GM18867 (cell line): Measurements from ENCODE around the gene NEBL.

Source experiments
- ATAC-seq: cut with Tn5 transposase; IDR thresholded peaks from one replicate; pipeline ENCODE4 v1.9.1; 2021; ENCODE audit warnings: mild to moderate bottlenecking, moderate library complexity; ENCODE audit not compliant: unreplicated experiment

The NEBL gene

GRCh38 chr10:20795391-20795790 is 101.7 kb downstream of the NEBL start:
- no peak for ATAC-seq

- no peak for ATAC-seq
These were observed 111.9 kb downstream of the NEBL start for GRCh38 chr10:20785174-20785573.

- no peak for ATAC-seq
These were observed 118.9 kb downstream of the NEBL start for GRCh38 chr10:20778008-20778757.

GRCh38 chr10:20776384-20777118 is 120.6 kb downstream of the NEBL start:
- no peak for ATAC-seq

GRCh38 chr10:20771051-20771450 is 126.1 kb downstream of the NEBL start:
- ATAC-seq: no peak

GRCh38 chr10:20769481-20769880 is 127.6 kb downstream of the NEBL start:
- no peak for ATAC-seq

- no peak for ATAC-seq
These were observed 128.3 kb downstream of the NEBL start for GRCh38 chr10:20768843-20769242.

- ATAC-seq: no peak
These were observed 130.1 kb downstream of the NEBL start for GRCh38 chr10:20767028-20767427.

- no peak for ATAC-seq
These were observed 132.0 kb downstream of the NEBL start for GRCh38 chr10:20765066-20765465.

GRCh38 chr10:20760460-20760859 is 136.7 kb downstream of the NEBL start:
- no peak for ATAC-seq

GRCh38 chr10:20748551-20748950 is 148.6 kb downstream of the NEBL start:
- ATAC-seq: no peak

GRCh38 chr10:20747782-20748181 is 149.3 kb downstream of the NEBL start:
- no peak for ATAC-seq

GRCh38 chr10:20746856-20747255 is 150.3 kb downstream of the NEBL start:
- no peak for ATAC-seq

GRCh38 chr10:20745556-20746375 is 151.3 kb downstream of the NEBL start:
- no peak for ATAC-seq

GRCh38 chr10:20744821-20745220 is 152.3 kb downstream of the NEBL start:
- no peak for ATAC-seq

- no peak for ATAC-seq
These were observed 153.2 kb downstream of the NEBL start for GRCh38 chr10:20743942-20744341.

GRCh38 chr10:20742737-20743541 is 154.2 kb downstream of the NEBL start:
- ATAC-seq: no peak

- ATAC-seq: no peak
These were observed 157.0 kb downstream of the NEBL start for GRCh38 chr10:20740120-20740519.

- ATAC-seq: no peak
These were observed 160.0 kb downstream of the NEBL start for GRCh38 chr10:20737107-20737506.
